ENCODE results near the gene BCAP29.

Gene BCAP29

DNA sequence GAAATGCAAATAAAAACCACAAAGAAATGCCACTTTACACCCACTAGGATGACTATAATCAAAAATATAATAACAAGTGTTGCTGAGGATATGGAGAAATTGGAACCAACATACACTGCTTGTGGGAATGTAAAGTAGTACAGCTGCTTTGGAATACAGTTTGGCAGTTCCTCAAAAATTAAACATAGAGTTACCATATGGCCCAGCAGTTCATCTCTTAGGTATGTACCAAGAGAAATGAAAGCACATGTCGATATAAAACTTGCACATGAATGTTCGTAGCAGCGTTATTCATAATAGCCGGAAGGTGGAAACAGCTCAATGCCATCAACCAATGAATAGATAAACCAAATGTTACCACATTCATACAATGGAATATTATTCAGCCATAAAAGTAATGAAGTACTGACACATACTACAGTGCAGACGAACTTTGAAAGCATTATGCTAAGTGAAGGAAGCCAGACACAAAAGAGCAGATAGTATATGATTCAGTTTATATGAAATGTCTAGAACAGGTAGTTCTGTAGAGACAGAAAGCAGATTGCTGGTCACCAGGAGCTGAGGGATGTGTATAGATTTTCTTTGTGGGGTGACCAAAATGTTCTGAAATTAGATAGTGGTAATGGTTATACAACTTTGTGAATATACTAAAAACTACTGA lies 12.4 kb downstream of the BCAP29 start:
- POLR2A ChIA-PET: no interaction called here
- no peak for TF ChIP-seq ZNF843 (tag by site-specific recombination; IDR thresholded peaks at IDR 0.05)
- TF ChIP-seq ZNF292 (tag by site-specific recombination; IDR thresholded peaks at IDR 0.05; ENCODE audit: borderline replicate concordance, low read depth): no peak
- no peak for TF ChIP-seq GFI1B (tag by site-specific recombination; IDR thresholded peaks at IDR 0.05)

DNA sequence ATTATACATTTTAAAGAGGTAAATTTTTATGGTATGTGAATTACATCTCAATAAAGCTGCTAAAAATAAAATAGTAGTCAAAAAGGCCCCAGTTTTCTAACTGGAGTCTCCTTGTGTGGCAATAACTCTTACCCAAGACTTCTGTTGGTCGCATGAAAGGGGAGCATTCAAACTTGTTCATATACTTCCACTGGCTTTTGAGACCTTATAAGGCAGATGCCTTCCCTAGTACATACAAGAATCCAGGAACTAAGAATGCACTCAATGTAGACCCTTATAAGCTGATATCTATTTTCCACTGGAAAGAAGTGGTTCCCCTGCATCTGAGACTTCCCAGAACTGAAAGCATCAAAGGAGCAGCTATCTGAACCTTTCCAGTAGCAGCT lies 13.0 kb downstream of the BCAP29 start:
- Histone ChIP-seq H3K9me3 (ENCODE audit: control insufficient read depth, insufficient read depth, low read depth, low read length) (no peaks in the 10 kb centered on the region), H3K4me3 (ENCODE audit: low read depth, low read length) (no peak overlapping the region), H3K4me1 (ENCODE audit: control insufficient read depth, insufficient read depth, low read length) (peaks cover 3% of the 10 kb centered on the region), H3K36me3 (ENCODE audit: control insufficient read depth in 2 of 2, insufficient read depth in 1 of 2, low read length in 2 of 2) (peaks cover 0 to 3% of the 10 kb centered on the region in 2 experiments; a peak in 2 of 3 replicates), H3K27ac (ENCODE audit: extremely low read depth, low read depth, low read length) (no peak overlapping the region)
- TF ChIP-seq ZNF354C (tag by site-specific recombination; IDR thresholded peaks at IDR 0.05; ENCODE audit: borderline replicate concordance, low read depth) (no peak), ZBTB8A (tag by site-specific recombination; IDR thresholded peaks at IDR 0.05) (no peak), ZSCAN16 (tag by site-specific recombination; IDR thresholded peaks at IDR 0.05) (no peak), SCRT2 (tag by site-specific recombination; IDR thresholded peaks at IDR 0.05) (no peak), ZNF621 (tag by site-specific recombination; IDR thresholded peaks at IDR 0.05) (no peak), ZNF521 (tag by site-specific recombination; IDR thresholded peaks at IDR 0.05) (no peak), HOXD13 (CRISPR knock-in tag; IDR thresholded peaks at IDR 0.05; ENCODE audit: borderline replicate concordance) (no peak), ZFP37 (tag by site-specific recombination; IDR thresholded peaks at IDR 0.05) (no peak), ZNF133 (tag by site-specific recombination; IDR thresholded peaks at IDR 0.05) (no peak), SALL2 (tag by site-specific recombination; IDR thresholded peaks at IDR 0.05; ENCODE audit: borderline replicate concordance) (no peak), ZNF391 (tag by site-specific recombination; IDR thresholded peaks at IDR 0.05; ENCODE audit: borderline replicate concordance, low read depth) (no peak), ZNF670 (tag by site-specific recombination; IDR thresholded peaks at IDR 0.05; ENCODE audit: low read depth) (no peak), ZNF561 (tag by site-specific recombination; IDR thresholded peaks at IDR 0.05; ENCODE audit: borderline replicate concordance) (no peak)
- ChIA-PET CTCF (no interaction called here), POLR2A (no interaction called here)

More for the DNA sequence above, 12.4 kb downstream of the BCAP29 start:
- H3K4me3 ChIP-seq (ENCODE audit: low read depth, low read length): no peak overlapping the region
- H3K27ac ChIP-seq (ENCODE audit: extremely low read depth, low read depth, low read length): no peak overlapping the region
- H3K4me1 ChIP-seq (ENCODE audit: control insufficient read depth, insufficient read depth, low read length): peaks cover 2% of the 10 kb centered on the region
- peaks cover 0 to 3% of the 10 kb centered on the region in 2 experiments; a peak in 2 of 3 replicates for H3K36me3 ChIP-seq (ENCODE audit: control insufficient read depth in 2 of 2, insufficient read depth in 1 of 2, low read length in 2 of 2)
- no peaks in the 10 kb centered on the region for H3K9me3 ChIP-seq (ENCODE audit: control insufficient read depth, insufficient read depth, low read depth, low read length)
- CTCF ChIA-PET: no interaction called here

DNA sequence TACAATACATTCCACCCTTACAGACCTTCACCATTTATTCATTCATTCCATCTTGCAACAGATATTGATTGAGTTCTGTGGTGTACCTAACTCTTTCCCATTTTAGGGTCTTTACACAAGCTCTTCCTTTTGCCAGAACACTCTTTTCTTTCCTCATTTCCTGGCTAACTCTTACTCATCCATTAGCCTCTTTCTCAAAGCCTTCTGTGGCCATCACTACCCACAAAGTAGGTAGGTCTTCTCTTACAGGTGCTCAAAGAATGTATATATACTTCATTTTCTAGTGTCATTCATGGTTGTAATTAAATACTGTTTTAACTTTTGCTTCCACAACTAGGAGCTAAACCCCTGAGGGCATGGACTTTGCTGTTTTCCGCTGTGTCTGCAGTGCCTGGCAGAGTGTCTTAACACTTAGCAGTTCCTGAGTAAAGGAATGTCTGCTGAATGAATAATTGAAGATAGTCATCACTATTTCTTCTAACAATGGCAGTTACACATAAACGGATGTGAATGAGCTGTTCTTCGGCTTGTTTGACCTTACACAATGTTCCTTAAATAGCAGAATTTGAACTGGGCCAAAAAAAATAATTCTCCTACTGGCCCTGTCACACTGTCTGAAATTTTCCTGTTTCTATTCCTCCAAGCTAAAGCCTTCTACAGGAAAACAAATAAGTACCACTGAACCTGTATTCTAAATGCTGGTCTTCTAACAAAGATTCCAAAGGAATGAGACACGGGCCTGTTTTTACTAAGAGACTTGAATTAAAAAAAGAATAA lies 15.1 kb downstream of the BCAP29 start:
- H3K9me3 ChIP-seq (ENCODE audit: control insufficient read depth, insufficient read depth, low read depth, low read length): no peaks in the 10 kb centered on the region
- H3K4me3 ChIP-seq (ENCODE audit: low read depth, low read length): no peak overlapping the region
- no peak overlapping the region for H3K27ac ChIP-seq (ENCODE audit: extremely low read depth, low read depth, low read length)
- TF ChIP-seq ZNF155 (tag by site-specific recombination; IDR thresholded peaks at IDR 0.05): no peak
- no peak for TF ChIP-seq KLF16 (tag by site-specific recombination; IDR thresholded peaks at IDR 0.05)
- no peak for TF ChIP-seq ZFP69B (tag by site-specific recombination; IDR thresholded peaks at IDR 0.05)
- TF ChIP-seq ZNF112 (tag by site-specific recombination; IDR thresholded peaks at IDR 0.05): no peak
- peak; percentile 65 for TF ChIP-seq ZBTB20 (tag by site-specific recombination; IDR thresholded peaks at IDR 0.05)
- ChIA-PET CTCF (no interaction called here), POLR2A (no interaction called here)
- peaks cover 3 to 4% of the 10 kb centered on the region in 2 experiments; a peak in 2 of 3 replicates for H3K36me3 ChIP-seq (ENCODE audit: control insufficient read depth in 2 of 2, insufficient read depth in 1 of 2, low read length in 2 of 2)
- H3K4me1 ChIP-seq (ENCODE audit: control insufficient read depth, insufficient read depth, low read length): peaks cover 3% of the 10 kb centered on the region

All from HEK293 (cell line).